Caco-2 (cell line): ENCODE data around the gene THBS4. TPM values are rescaled to one million over a fixed set of nuclear protein-coding genes. Genes with fewer than 3 reads are reported as not detected.

Experiments used
- BruUV-seq: library from RNA; stranded (reverse); fragments of 400-500 nt; replicated peaks from 2 replicates; lab custom pipeline; 2021; lab: Mats Ljungman, UMichigan
- CTCF ChIA-PET: fragments of 300-600 bp; sonication (Branson Sonifier 250); formaldehyde crosslinking; loops from one replicate; lab custom pipeline; 2022; ENCODE audit warnings: antibody characterized with exemption; lab: Charles Lee
- POLR2A ChIA-PET: fragments of 300-600 bp; sonication (Branson Sonifier 250); formaldehyde crosslinking; loops from one replicate; lab custom pipeline; 2022; ENCODE audit warnings: antibody characterized with exemption; lab: Charles Lee
- DNase-seq, 2 experiments: peaks; one replicate each; pipeline versions ENCODE4 v3.0.0 to v3.0.0-alpha.2; 2020 to 2022
- H3K27me3 ChIP-seq: replicated peaks from 2 replicates; pipeline ENCODE4 v1.6.0; 2011; ENCODE audit warnings: low read length; ENCODE audit not compliant: control insufficient read depth, insufficient read depth
- H3K36me3 ChIP-seq: 2 replicates; pipeline ENCODE4 v1.5.1; 2011; ENCODE audit warnings: low read length; ENCODE audit not compliant: control insufficient read depth, insufficient read depth
- H3K4me1 ChIP-seq: fragments of 250-450 bp; sonication (Bioruptor Pico); 2 replicates; pipeline ENCODE4 v1.5.1; 2020; ENCODE audit warnings: mild to moderate bottlenecking
- H3K4me3 ChIP-seq: 2 replicates; pipeline ENCODE4 v1.5.1; 2011; ENCODE audit warnings: low read depth, mild to moderate bottlenecking, control low read depth, low read length
- H3K9me3 ChIP-seq: fragments of 250-450 bp; sonication (Bioruptor Pico); 2 replicates; pipeline ENCODE4 v1.5.1; 2020; ENCODE audit warnings: mild to moderate bottlenecking, moderate library complexity
- H3K27ac Mint-ChIP-seq: one replicate; pipeline ENCODE4 v1.8.0; 2022; ENCODE audit warnings: mixed read lengths; ENCODE audit not compliant: unreplicated experiment
- H3K27me3 Mint-ChIP-seq: one replicate; pipeline ENCODE4 v1.8.0; 2022; ENCODE audit warnings: mixed read lengths; ENCODE audit not compliant: insufficient read depth, unreplicated experiment
- H3K36me3 Mint-ChIP-seq: one replicate; pipeline ENCODE4 v1.8.0; 2022; ENCODE audit warnings: mild to moderate bottlenecking, mixed read lengths; ENCODE audit not compliant: insufficient read depth, unreplicated experiment
- H3K4me1 Mint-ChIP-seq: one replicate; pipeline ENCODE4 v1.8.0; 2022; ENCODE audit warnings: low read depth, mixed read lengths; ENCODE audit not compliant: unreplicated experiment
- H3K4me3 Mint-ChIP-seq: one replicate; pipeline ENCODE4 v1.8.0; 2022; ENCODE audit warnings: mild to moderate bottlenecking, moderate library complexity, mixed read lengths; ENCODE audit not compliant: unreplicated experiment
- H3K9me3 Mint-ChIP-seq: one replicate; pipeline ENCODE4 v1.8.0; 2022; ENCODE audit warnings: mixed read lengths; ENCODE audit not compliant: unreplicated experiment
- intact Hi-C: fragments of 100-400 bp; cut with micrococcal nuclease; formaldehyde crosslinking; loops from one replicate; pipeline ENCODE4 v1.10.0; 2022; ENCODE audit not compliant: unreplicated experiment
- total RNA-seq: library from RNA; stranded (reverse); gene quantifications from 2 replicates; pipeline ENCODE4 v1.2.3, GENCODE V29; 2022
- TF ChIP-seq, protein P1 (sequence below), 2 experiments: fragments of 200-600 bp in 1 of 2; IDR thresholded peaks; 1 replicate in 1 of 2; 2 replicates in 1 of 2; pipeline versions ENCODE4 v1.5.1 to v1.8.0; 2011 to 2022; ENCODE audit warnings: antibody characterized with exemption in 1 of 2, control low read depth in 1 of 2, inconsistent platforms in 1 of 2, low read depth in 1 of 2, low read length in 1 of 2, mild to moderate bottlenecking in 1 of 2, moderate library complexity in 1 of 2; ENCODE audit not compliant: insufficient read depth in 1 of 2, severe bottlenecking in 1 of 2, unreplicated experiment in 1 of 2

The THBS4 gene
- total RNA-seq, 1 experiment from 2014 or later: not detected

DNA sequence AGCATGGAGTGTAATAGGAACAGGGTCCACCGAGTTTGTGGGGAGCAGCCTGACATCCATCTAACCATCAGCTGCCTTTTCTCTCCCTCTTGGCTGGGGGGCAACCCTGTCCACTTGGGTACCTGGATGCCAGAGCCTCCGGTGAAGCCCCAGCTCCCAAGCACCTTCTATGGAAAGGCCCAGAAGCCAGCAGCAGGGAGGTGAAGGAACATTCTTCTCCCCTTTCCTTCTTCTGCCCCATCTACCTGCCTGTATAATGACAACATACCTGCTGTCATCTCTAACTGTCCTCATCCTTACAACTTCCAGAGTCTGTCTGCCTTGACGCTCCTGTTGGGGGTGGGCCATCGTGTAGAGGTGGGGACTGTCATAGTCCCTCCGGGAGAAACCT is 33.1 kb downstream of the THBS4 start:
- Mint-ChIP-seq H3K27me3 (no peaks in the 10 kb centered on the region), H3K4me1 (no peaks in the 10 kb centered on the region), H3K4me3 (no peak overlapping the region), H3K36me3 (no peaks in the 10 kb centered on the region), H3K27ac (no peak overlapping the region), H3K9me3 (no peaks in the 10 kb centered on the region)
- no peaks in the 10 kb centered on the region for H3K4me1 ChIP-seq
- DNase-seq: no peak
- no peaks in the 10 kb centered on the region for H3K36me3 ChIP-seq
- CTCF ChIA-PET: no interaction called here
- POLR2A ChIA-PET: no interaction called here
- intact Hi-C loops: no loop called here
- H3K4me3 ChIP-seq: no peak overlapping the region
- BruUV-seq: no TSS peak
- TF ChIP-seq, protein P1, sequence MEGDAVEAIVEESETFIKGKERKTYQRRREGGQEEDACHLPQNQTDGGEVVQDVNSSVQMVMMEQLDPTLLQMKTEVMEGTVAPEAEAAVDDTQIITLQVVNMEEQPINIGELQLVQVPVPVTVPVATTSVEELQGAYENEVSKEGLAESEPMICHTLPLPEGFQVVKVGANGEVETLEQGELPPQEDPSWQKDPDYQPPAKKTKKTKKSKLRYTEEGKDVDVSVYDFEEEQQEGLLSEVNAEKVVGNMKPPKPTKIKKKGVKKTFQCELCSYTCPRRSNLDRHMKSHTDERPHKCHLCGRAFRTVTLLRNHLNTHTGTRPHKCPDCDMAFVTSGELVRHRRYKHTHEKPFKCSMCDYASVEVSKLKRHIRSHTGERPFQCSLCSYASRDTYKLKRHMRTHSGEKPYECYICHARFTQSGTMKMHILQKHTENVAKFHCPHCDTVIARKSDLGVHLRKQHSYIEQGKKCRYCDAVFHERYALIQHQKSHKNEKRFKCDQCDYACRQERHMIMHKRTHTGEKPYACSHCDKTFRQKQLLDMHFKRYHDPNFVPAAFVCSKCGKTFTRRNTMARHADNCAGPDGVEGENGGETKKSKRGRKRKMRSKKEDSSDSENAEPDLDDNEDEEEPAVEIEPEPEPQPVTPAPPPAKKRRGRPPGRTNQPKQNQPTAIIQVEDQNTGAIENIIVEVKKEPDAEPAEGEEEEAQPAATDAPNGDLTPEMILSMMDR (IDR thresholded peaks at IDR 0.05; ENCODE audit: insufficient read depth in 1 of 2, low read depth in 1 of 2, low read length in 1 of 2, severe bottlenecking in 1 of 2, unreplicated experiment in 1 of 2): no peak
- H3K9me3 ChIP-seq: no peaks in the 10 kb centered on the region
- no peaks in the 10 kb centered on the region for H3K27me3 ChIP-seq

DNA sequence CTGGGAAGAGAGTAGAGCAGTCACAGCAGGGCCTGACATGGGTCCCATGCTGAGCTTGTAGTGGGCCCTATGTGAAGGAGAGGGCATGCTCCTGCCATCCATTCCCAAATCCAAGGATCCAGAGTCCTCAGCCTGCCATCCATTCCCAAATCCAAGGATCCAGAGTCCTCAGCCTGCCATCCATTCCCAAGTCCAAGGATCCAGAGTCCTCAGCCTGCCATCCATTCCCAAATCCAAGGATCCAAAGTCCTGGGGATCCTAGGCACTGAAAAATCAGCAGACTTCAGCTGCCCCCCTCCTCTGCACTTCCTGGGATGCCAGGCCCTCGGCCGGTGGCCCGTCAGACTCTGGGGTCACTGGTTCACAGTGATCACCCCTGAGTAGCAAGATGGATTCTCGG is 33.6 kb downstream of the THBS4 start:
- TF ChIP-seq, protein P1 (IDR thresholded peaks at IDR 0.05; ENCODE audit: insufficient read depth in 1 of 2, low read depth in 1 of 2, low read length in 1 of 2, severe bottlenecking in 1 of 2, unreplicated experiment in 1 of 2): no peak
- ChIA-PET CTCF (no interaction called here), POLR2A (no interaction called here)
- H3K4me1 ChIP-seq: no peaks in the 10 kb centered on the region
- H3K9me3 ChIP-seq: no peaks in the 10 kb centered on the region
- Mint-ChIP-seq H3K36me3 (no peaks in the 10 kb centered on the region), H3K9me3 (no peaks in the 10 kb centered on the region), H3K4me1 (no peaks in the 10 kb centered on the region), H3K27me3 (no peaks in the 10 kb centered on the region), H3K27ac (no peak overlapping the region), H3K4me3 (no peak overlapping the region)
- intact Hi-C loops: no loop called here
- no peaks in the 10 kb centered on the region for H3K36me3 ChIP-seq
- no peaks in the 10 kb centered on the region for H3K27me3 ChIP-seq
- H3K4me3 ChIP-seq: no peak overlapping the region
- BruUV-seq: no TSS peak
- DNase-seq: no peak

DNA sequence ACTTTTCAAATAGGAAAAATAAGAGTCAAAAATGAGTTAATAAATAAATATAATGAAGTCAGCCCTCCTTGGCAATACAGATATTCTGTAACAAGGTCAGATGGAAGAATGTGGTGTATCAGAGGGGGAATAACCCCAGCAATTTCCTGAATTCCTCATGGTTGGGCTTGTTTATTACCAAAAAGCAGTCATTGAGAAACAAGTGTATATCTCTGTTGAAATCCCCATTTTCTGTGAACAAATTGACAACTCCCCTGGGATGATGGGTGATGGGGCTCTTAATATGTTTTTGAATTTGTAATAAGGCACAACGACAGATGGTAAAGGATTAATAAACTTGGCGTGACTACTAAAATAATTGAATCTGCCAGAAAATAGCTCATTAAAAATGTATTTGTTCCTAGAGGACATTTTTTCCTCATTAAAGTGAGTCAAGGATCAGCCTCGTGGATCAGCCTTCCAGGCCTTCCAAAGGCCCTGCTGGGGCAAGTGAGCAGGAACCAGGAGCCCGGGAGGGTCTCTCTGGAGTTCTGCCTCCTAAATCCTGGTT is 34.2 kb downstream of the THBS4 start:
- BruUV-seq: no TSS peak
- DNase-seq: no peak
- H3K4me3 Mint-ChIP-seq: no peak overlapping the region
- H3K4me1 Mint-ChIP-seq: no peaks in the 10 kb centered on the region
- ChIA-PET CTCF (no interaction called here), POLR2A (no interaction called here)
- Histone ChIP-seq H3K9me3 (no peaks in the 10 kb centered on the region), H3K36me3 (no peaks in the 10 kb centered on the region), H3K4me1 (no peaks in the 10 kb centered on the region), H3K4me3 (no peak overlapping the region), H3K27me3 (no peaks in the 10 kb centered on the region)
- H3K27me3 Mint-ChIP-seq: no peaks in the 10 kb centered on the region
- TF ChIP-seq, protein P1 (IDR thresholded peaks at IDR 0.05; ENCODE audit: insufficient read depth in 1 of 2, low read depth in 1 of 2, low read length in 1 of 2, severe bottlenecking in 1 of 2, unreplicated experiment in 1 of 2): no peak
- H3K9me3 Mint-ChIP-seq: no peaks in the 10 kb centered on the region
- intact Hi-C loops: no loop called here
- H3K27ac Mint-ChIP-seq: no peak overlapping the region
- no peaks in the 10 kb centered on the region for H3K36me3 Mint-ChIP-seq
